HEK293 (cell line): ENCODE results near the gene CD82.

Source experiments
- CTCF ChIA-PET: fragments of 350-600 bp; formaldehyde crosslinking; extraction: SDS; loops from one replicate; lab custom pipeline; 2021; ENCODE audit warnings: antibody characterized with exemption; lab: Yijun Ruan, JAX
- POLR2A ChIA-PET: fragments of 300-600 bp; formaldehyde crosslinking; extraction: SDS; loops from one replicate; lab custom pipeline; 2020; ENCODE audit warnings: antibody characterized with exemption, inconsistent platforms; lab: Yijun Ruan, JAX
- H3K27ac ChIP-seq: fragments of 200-500 bp; sonication (Bioruptor generic); 2 replicates; pipeline ENCODE4 v1.5.1; 2014; ENCODE audit warnings: low read depth, low read length, control low read depth, inconsistent platforms; ENCODE audit errors: extremely low read depth
- H3K36me3 ChIP-seq, 2 experiments: fragments of 200-500 bp in 1 of 2; sonication (Bioruptor generic) in 1 of 2; 1 replicate in 1 of 2; 2 replicates in 1 of 2; pipeline ENCODE4 v1.5.1; 2014 to 2017; ENCODE audit warnings: inconsistent platforms in 2 of 2, low read length in 2 of 2; ENCODE audit not compliant: control insufficient read depth in 2 of 2, insufficient read depth in 1 of 2
- H3K4me1 ChIP-seq: fragments of 200-500 bp; sonication (Bioruptor generic); 2 replicates; pipeline ENCODE4 v1.5.1; 2014; ENCODE audit warnings: mild to moderate bottlenecking, low read length, inconsistent platforms; ENCODE audit not compliant: control insufficient read depth, insufficient read depth
- H3K4me3 ChIP-seq: 2 replicates; pipeline ENCODE4 v1.5.1; 2011; ENCODE audit warnings: low read depth, mild to moderate bottlenecking, control low read depth, low read length, moderate library complexity
- H3K9me3 ChIP-seq: fragments of 200-500 bp; sonication (Bioruptor generic); 2 replicates; pipeline ENCODE4 v1.5.1; 2014; ENCODE audit warnings: low read depth, low read length, inconsistent platforms; ENCODE audit not compliant: control insufficient read depth, insufficient read depth
- GLI4 ChIP-seq: fragments of 450-650 bp; formaldehyde crosslinking; IDR thresholded peaks from 2 replicates; pipeline ENCODE4 v1.5.1; 2016; ENCODE audit warnings: missing biosample characterization, missing genetic modification characterization
- GLIS1 ChIP-seq: fragments of 450-650 bp; formaldehyde crosslinking; IDR thresholded peaks from 2 replicates; pipeline ENCODE4 v1.5.1; 2016; ENCODE audit warnings: missing biosample characterization, missing genetic modification characterization
- ZFP37 ChIP-seq: fragments of 450-650 bp; formaldehyde crosslinking; IDR thresholded peaks from 2 replicates; pipeline ENCODE4 v1.5.1; 2016; ENCODE audit warnings: missing biosample characterization, missing genetic modification characterization
- ZIC2 ChIP-seq: fragments of 450-650 bp; formaldehyde crosslinking; IDR thresholded peaks from 2 replicates; pipeline ENCODE4 v1.5.1; 2016; ENCODE audit warnings: missing biosample characterization, missing genetic modification characterization
- ZNF155 ChIP-seq: fragments of 450-650 bp; formaldehyde crosslinking; IDR thresholded peaks from 2 replicates; pipeline ENCODE4 v1.5.1; 2016; ENCODE audit warnings: missing biosample characterization, missing genetic modification characterization
- ZNF214 ChIP-seq: fragments of 450-650 bp; formaldehyde crosslinking; IDR thresholded peaks from 2 replicates; pipeline ENCODE4 v1.5.1; 2017; ENCODE audit warnings: missing biosample characterization, mild to moderate bottlenecking, missing genetic modification characterization, borderline replicate concordance
- ZNF24 ChIP-seq: fragments of 450-650 bp; formaldehyde crosslinking; IDR thresholded peaks from 2 replicates; pipeline ENCODE4 v1.5.1; 2016; ENCODE audit warnings: missing biosample characterization, missing genetic modification characterization
- ZNF350 ChIP-seq: fragments of 450-650 bp; formaldehyde crosslinking; IDR thresholded peaks from 2 replicates; pipeline ENCODE4 v1.5.0; 2017; ENCODE audit warnings: missing biosample characterization, mild to moderate bottlenecking, missing genetic modification characterization
- ZNF423 ChIP-seq: fragments of 450-650 bp; formaldehyde crosslinking; IDR thresholded peaks from 2 replicates; pipeline ENCODE4 v1.5.1; 2016; ENCODE audit warnings: missing biosample characterization, missing genetic modification characterization
- ZNF501 ChIP-seq: fragments of 450-650 bp; formaldehyde crosslinking; IDR thresholded peaks from 2 replicates; pipeline ENCODE4 v1.5.1; 2016; ENCODE audit warnings: missing biosample characterization, missing genetic modification characterization
- ZNF629 ChIP-seq: fragments of 450-650 bp; formaldehyde crosslinking; IDR thresholded peaks from 2 replicates; pipeline ENCODE4 v1.5.1; 2017; ENCODE audit warnings: missing biosample characterization, missing genetic modification characterization
- TF ChIP-seq, protein P1 (sequence below): fragments of 450-650 bp; formaldehyde crosslinking; IDR thresholded peaks from 2 replicates; pipeline ENCODE4 v1.5.1; 2017; ENCODE audit warnings: missing biosample characterization, mild to moderate bottlenecking, missing genetic modification characterization, moderate library complexity
- TF ChIP-seq, protein P2 (sequence below): fragments of 450-650 bp; IDR thresholded peaks from 2 replicates; pipeline ENCODE4 v1.5.1; 2018; ENCODE audit warnings: missing biosample characterization, mild to moderate bottlenecking, missing genetic modification characterization
- TF ChIP-seq, protein P3 (sequence below): fragments of 450-650 bp; formaldehyde crosslinking; IDR thresholded peaks from 2 replicates; pipeline ENCODE4 v1.5.1; 2016; ENCODE audit warnings: missing biosample characterization, missing genetic modification characterization
- TF ChIP-seq, protein P4 (sequence below): fragments of 450-650 bp; formaldehyde crosslinking; IDR thresholded peaks from 2 replicates; pipeline ENCODE4 v1.5.1; 2016; ENCODE audit warnings: missing biosample characterization, missing genetic modification characterization, borderline replicate concordance

CD82 gene

DNA sequence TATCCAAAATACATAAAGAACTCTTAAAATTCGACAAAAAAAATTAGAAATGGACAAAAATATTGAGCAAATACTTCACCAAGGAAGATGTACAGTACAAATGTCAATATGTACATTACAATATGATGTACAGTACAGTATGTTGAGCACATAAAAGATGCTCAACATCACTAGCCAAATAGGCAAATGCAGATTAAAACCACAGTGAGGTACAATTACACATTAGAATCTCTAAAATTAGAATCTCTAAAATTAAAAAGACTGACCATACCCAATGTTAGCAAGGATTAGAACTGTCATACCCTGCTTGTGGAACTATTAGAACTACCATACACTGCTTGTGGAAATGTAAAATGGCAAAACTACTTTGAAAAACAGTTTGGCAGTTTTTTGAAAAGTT is 82.6 kb downstream of the CD82 start (continued):
- TF ChIP-seq, protein P1, sequence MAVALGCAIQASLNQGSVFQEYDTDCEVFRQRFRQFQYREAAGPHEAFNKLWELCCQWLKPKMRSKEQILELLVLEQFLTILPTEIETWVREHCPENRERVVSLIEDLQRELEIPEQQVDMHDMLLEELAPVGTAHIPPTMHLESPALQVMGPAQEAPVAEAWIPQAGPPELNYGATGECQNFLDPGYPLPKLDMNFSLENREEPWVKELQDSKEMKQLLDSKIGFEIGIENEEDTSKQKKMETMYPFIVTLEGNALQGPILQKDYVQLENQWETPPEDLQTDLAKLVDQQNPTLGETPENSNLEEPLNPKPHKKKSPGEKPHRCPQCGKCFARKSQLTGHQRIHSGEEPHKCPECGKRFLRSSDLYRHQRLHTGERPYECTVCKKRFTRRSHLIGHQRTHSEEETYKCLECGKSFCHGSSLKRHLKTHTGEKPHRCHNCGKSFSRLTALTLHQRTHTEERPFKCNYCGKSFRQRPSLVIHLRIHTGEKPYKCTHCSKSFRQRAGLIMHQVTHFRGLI (tag by site-specific recombination), result no peak
- TF ChIP-seq ZFP37 (tag by site-specific recombination), result no peak

DNA sequence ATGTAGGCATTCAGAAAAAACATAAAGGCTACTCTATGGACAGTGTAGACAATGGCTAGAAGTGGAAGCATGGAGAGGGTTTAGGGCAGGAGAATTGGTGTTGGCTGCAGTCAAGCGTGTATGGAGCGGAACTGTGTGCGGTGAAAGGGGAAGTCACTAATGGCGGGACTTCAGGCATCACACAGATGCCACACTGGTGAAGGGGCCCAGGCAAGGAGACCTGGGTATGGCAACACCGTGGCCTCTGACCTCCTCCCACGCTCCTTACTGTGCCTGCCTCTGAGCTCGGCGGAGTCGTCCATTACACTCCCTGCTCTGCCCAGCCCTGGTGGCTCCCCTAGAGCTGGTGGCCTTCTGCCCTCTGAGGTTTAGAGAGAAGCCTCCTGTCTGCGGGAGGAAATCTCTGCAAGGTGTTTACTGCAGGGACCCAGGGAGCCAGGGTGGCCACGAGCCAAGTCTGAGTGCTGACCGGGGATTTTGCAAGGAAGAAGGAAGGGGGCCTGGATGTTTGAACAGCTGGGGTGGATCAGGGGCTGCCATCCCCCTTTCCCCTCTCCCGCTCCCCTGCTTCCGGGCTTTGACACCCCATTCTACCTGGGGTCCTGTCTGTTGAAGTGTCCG is 86.2 kb downstream of the CD82 start:
- CTCF ChIA-PET, result interaction anchor here (1.2 kb wide), 1 partner anchor 94 kb away, joined by 3 read pairs; no protein-coding TSS in a partner anchor

DNA sequence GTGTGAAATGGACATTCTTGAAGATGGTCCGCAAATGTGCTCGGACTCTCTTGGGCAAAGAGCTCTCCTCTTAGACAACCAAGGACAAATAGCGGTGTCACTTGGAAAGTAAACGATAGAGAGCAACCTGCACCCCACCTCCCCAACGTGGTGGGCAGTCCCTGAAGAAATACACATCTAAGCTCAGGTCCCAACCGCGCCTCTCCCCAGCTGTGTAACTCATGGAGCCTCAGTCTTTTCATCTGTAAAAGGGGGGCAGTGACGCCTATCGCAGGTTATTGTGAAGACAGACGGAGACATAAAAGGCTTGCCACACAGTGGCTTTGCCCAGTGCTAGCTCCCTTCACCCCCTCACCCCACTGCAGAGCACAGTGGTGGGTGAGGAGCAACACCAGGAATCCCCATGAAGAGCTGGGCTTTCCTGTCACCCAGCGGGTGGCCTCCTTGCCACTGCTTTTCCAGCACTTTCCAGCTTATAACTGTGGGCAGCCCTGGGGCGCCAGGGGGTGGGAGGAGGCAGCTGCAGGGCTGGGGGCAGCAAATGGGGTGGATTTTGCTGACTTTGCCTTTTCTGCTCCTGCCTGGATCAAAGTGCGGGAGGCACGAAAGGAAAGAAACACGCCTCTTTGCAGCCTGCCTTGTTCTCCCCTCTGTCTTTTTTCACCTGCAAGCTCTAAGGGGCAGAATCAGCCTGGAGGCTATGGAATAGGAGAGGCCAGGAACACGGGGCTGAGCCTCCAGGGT is 87.6 kb downstream of the CD82 start:
- H3K4me3 ChIP-seq, result no peak overlapping the region
- POLR2A ChIA-PET, result no interaction called here
- no peaks in the 10 kb centered on the region for H3K36me3 ChIP-seq
- H3K27ac ChIP-seq, result no peak overlapping the region
- H3K4me1 ChIP-seq, result no peaks in the 10 kb centered on the region
- TF ChIP-seq ZIC2 (peak; percentile 46), GLI4 (no peak), ZNF214 (tag by site-specific recombination) (no peak)
- CTCF ChIA-PET, result interaction anchor here (0.7 to 1.2 kb wide), 3 partner anchors 25 to 96 kb away, joined by 3 read pairs; no protein-coding TSS in a partner anchor
- H3K9me3 ChIP-seq, result no peaks in the 10 kb centered on the region

More for the DNA sequence above, 86.2 kb downstream of the CD82 start:
- POLR2A ChIA-PET, result no interaction called here
- Histone ChIP-seq H3K9me3 (no peaks in the 10 kb centered on the region), H3K4me3 (no peak overlapping the region), H3K36me3 (no peaks in the 10 kb centered on the region), H3K4me1 (no peaks in the 10 kb centered on the region), H3K27ac (no peak overlapping the region)
- TF ChIP-seq ZNF423 (tag by site-specific recombination), result no peak
- TF ChIP-seq GLIS1 (tag by site-specific recombination), result peak; percentile 32; the same call in 1 of the 2 replicates
- TF ChIP-seq ZIC2, result peak; percentile 81

DNA sequence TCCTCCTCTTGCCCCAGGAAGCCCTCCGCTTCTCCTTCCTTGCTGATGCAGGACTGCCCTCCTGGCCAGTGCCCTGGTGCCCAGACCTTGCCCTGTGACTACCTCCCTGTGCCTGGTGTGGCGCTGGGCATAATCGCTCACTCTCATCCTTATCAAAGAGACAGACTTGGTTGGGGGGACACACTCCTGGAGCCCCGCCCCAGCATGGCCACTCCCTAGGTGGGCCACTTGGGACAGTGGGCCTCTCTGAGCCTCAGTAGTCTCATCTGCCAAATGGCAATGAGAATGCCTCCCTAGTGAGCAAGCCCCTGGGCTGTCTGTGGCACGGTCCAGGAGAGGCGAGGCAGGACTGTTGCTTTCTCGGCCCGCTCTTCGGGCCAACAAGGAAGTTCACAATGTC is 88.6 kb downstream of the CD82 start:
- Histone ChIP-seq H3K36me3 (no peaks in the 10 kb centered on the region), H3K27ac (no peak overlapping the region), H3K9me3 (no peaks in the 10 kb centered on the region), H3K4me3 (no peak overlapping the region), H3K4me1 (no peaks in the 10 kb centered on the region)
- ChIA-PET POLR2A (no interaction called here), CTCF (interaction anchor here (1.1 kb wide), 1 partner anchor 17 kb away, joined by 3 read pairs; no protein-coding TSS in a partner anchor)
- TF ChIP-seq, protein P2, sequence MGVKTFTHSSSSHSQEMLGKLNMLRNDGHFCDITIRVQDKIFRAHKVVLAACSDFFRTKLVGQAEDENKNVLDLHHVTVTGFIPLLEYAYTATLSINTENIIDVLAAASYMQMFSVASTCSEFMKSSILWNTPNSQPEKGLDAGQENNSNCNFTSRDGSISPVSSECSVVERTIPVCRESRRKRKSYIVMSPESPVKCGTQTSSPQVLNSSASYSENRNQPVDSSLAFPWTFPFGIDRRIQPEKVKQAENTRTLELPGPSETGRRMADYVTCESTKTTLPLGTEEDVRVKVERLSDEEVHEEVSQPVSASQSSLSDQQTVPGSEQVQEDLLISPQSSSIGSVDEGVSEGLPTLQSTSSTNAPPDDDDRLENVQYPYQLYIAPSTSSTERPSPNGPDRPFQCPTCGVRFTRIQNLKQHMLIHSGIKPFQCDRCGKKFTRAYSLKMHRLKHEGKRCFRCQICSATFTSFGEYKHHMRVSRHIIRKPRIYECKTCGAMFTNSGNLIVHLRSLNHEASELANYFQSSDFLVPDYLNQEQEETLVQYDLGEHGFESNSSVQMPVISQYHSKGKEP (tag by site-specific recombination), result no peak
- no peak for TF ChIP-seq ZNF629 (tag by site-specific recombination)
- TF ChIP-seq ZNF24 (tag by site-specific recombination), result no peak
- no peak for TF ChIP-seq ZNF350 (tag by site-specific recombination)
- TF ChIP-seq, protein P3, sequence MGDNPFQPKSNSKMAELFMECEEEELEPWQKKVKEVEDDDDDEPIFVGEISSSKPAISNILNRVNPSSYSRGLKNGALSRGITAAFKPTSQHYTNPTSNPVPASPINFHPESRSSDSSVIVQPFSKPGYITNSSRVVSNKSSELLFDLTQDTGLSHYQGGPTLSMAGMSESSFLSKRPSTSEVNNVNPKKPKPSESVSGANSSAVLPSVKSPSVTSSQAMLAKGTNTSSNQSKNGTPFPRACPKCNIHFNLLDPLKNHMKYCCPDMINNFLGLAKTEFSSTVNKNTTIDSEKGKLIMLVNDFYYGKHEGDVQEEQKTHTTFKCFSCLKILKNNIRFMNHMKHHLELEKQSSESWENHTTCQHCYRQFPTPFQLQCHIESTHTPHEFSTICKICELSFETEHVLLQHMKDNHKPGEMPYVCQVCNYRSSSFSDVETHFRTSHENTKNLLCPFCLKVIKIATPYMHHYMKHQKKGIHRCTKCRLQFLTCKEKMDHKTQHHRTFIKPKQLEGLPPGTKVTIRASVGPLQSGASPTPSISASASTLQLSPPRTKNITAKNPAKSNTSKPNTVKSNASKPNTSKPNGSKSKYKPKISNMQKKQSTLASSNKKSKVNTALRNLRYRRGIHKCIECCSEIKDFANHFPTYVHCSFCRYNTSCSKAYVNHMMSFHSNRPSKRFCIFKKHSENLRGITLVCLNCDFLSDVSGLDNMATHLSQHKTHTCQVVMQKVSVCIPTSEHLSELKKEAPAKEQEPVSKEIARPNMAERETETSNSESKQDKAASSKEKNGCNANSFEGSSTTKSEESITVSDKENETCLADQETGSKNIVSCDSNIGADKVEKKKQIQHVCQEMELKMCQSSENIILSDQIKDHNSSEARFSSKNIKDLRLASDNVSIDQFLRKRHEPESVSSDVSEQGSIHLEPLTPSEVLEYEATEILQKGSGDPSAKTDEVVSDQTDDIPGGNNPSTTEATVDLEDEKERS (tag by site-specific recombination), result no peak
- no peak for TF ChIP-seq ZNF155 (tag by site-specific recombination)
- TF ChIP-seq ZNF501 (tag by site-specific recombination), result no peak
- TF ChIP-seq, protein P4, sequence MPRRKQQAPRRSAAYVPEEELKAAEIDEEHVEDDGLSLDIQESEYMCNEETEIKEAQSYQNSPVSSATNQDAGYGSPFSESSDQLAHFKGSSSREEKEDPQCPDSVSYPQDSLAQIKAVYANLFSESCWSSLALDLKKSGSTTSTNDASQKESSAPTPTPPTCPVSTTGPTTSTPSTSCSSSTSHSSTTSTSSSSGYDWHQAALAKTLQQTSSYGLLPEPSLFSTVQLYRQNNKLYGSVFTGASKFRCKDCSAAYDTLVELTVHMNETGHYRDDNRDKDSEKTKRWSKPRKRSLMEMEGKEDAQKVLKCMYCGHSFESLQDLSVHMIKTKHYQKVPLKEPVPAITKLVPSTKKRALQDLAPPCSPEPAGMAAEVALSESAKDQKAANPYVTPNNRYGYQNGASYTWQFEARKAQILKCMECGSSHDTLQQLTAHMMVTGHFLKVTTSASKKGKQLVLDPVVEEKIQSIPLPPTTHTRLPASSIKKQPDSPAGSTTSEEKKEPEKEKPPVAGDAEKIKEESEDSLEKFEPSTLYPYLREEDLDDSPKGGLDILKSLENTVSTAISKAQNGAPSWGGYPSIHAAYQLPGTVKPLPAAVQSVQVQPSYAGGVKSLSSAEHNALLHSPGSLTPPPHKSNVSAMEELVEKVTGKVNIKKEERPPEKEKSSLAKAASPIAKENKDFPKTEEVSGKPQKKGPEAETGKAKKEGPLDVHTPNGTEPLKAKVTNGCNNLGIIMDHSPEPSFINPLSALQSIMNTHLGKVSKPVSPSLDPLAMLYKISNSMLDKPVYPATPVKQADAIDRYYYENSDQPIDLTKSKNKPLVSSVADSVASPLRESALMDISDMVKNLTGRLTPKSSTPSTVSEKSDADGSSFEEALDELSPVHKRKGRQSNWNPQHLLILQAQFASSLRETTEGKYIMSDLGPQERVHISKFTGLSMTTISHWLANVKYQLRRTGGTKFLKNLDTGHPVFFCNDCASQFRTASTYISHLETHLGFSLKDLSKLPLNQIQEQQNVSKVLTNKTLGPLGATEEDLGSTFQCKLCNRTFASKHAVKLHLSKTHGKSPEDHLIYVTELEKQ (tag by site-specific recombination), result no peak
